A673 (cell line): ENCODE measurements around the gene CTNNA1. TPM values are rescaled to one million over a fixed set of nuclear protein-coding genes. Genes with fewer than 3 reads are reported as not detected.
"Not testable (repeated sequence)": the region's sequence is repeated elsewhere in the genome, so short reads cannot be mapped to it uniquely, and the experiment has no call there.

ENCODE experiments used
- BruUV-seq: library from RNA; stranded (reverse); fragments of 400-500 nt; replicated peaks from 2 replicates; lab custom pipeline; 2021; lab: Mats Ljungman, UMichigan
- CTCF ChIA-PET: fragments of 300-600 bp; sonication (Branson Sonifier 250); formaldehyde crosslinking; loops from one replicate; lab custom pipeline; 2022; ENCODE audit warnings: antibody characterized with exemption; lab: Charles Lee
- POLR2A ChIA-PET: fragments of 300-600 bp; sonication (Branson Sonifier 250); formaldehyde crosslinking; loops from one replicate; lab custom pipeline; 2022; ENCODE audit warnings: antibody characterized with exemption; ENCODE audit not compliant: low non-redundant PET; lab: Charles Lee
- DNase-seq: peaks from one replicate; pipeline ENCODE4 v3.0.0-alpha.2; 2015; ENCODE audit warnings: low spot score
- H3K27ac ChIP-seq: fragments of 200-600 bp; sonication (generic); 2 replicates; pipeline ENCODE4 v1.5.1; 2016; ENCODE audit warnings: mixed run types, low read depth, mild to moderate bottlenecking, mixed read lengths, antibody characterized with exemption, low read length; ENCODE audit not compliant: poor library complexity, severe bottlenecking
- H3K27me3 ChIP-seq: fragments of 200-600 bp; sonication (generic); replicated peaks from 2 replicates; pipeline ENCODE4 v1.6.1; 2017; ENCODE audit warnings: mixed run types, low read depth, mild to moderate bottlenecking, mixed read lengths, antibody characterized with exemption, low read length; ENCODE audit not compliant: insufficient read depth, poor library complexity
- H3K36me3 ChIP-seq: fragments of 200-600 bp; sonication (generic); 2 replicates; pipeline ENCODE4 v1.6.1; 2016; ENCODE audit warnings: mixed run types, mild to moderate bottlenecking, mixed read lengths, antibody characterized with exemption, low read length; ENCODE audit not compliant: insufficient read depth, poor library complexity, severe bottlenecking
- H3K4me1 ChIP-seq: fragments of 200-600 bp; sonication (generic); 2 replicates; pipeline ENCODE4 v1.6.1; 2017; ENCODE audit warnings: mixed run types, mild to moderate bottlenecking, mixed read lengths, antibody characterized with exemption, low read length; ENCODE audit not compliant: insufficient read depth, poor library complexity, severe bottlenecking
- H3K4me3 ChIP-seq: fragments of 200-600 bp; sonication (generic); 2 replicates; pipeline ENCODE4 v1.5.1; 2016; ENCODE audit warnings: low read depth, mixed run types, mild to moderate bottlenecking, mixed read lengths, low read length; ENCODE audit not compliant: poor library complexity, severe bottlenecking
- H3K9me3 ChIP-seq: fragments of 200-600 bp; sonication (generic); 2 replicates; pipeline ENCODE4 v1.6.1; 2016; ENCODE audit warnings: mixed run types, low read depth, mild to moderate bottlenecking, mixed read lengths, antibody characterized with exemption, low read length; ENCODE audit not compliant: poor library complexity, severe bottlenecking
- CTCF ChIP-seq: fragments of 300-800, 200-600 bp; sonication (generic); conservative IDR thresholded peaks from 2 replicates; pipeline ENCODE4 v1.5.1; 2017; ENCODE audit warnings: low read depth, mild to moderate bottlenecking, antibody characterized with exemption, low read length, moderate library complexity, mixed read lengths
- EZH2 ChIP-seq: fragments of 200-600 bp; sonication (generic); IDR thresholded peaks from 2 replicates; pipeline ENCODE4 v1.6.1; 2017; ENCODE audit warnings: borderline replicate concordance, low read depth, mild to moderate bottlenecking, mixed read lengths, antibody characterized with exemption, low read length; ENCODE audit not compliant: poor library complexity, severe bottlenecking
- intact Hi-C: fragments of 100-400 bp; cut with micrococcal nuclease; formaldehyde crosslinking; loops from one replicate; pipeline ENCODE4 v1.10.0; 2022; ENCODE audit not compliant: unreplicated experiment
- total RNA-seq: library from RNA; stranded (reverse); gene quantifications from 2 replicates; pipeline ENCODE4 v1.2.3, GENCODE V29; 2021

CTNNA1 gene
- total RNA-seq, 1 experiment from 2014 or later: 249 TPM

- POLR2A ChIA-PET, CTCF ChIA-PET, intact Hi-C loops: not testable (repeated sequence)
Measured at GRCh38 chr5:138761670-138762069, 8.4 kb downstream of the CTNNA1 start.

GRCh38 chr5:138762110-138762509, 8.9 kb downstream of the CTNNA1 start:
- POLR2A ChIA-PET: interaction anchor here (0.7 kb wide), 1 partner anchor 151 kb away, joined by 4 read pairs; no protein-coding TSS in a partner anchor
- intact Hi-C loops: no loop called here
- Histone ChIP-seq H3K9me3 (no peaks in the 10 kb centered on the region), H3K4me1 (no peaks in the 10 kb centered on the region), H3K36me3 (no peaks in the 10 kb centered on the region), H3K4me3 (no peak overlapping the region), H3K27me3 (no peaks in the 10 kb centered on the region), H3K27ac (no peak overlapping the region)
- no peak for TF ChIP-seq EZH2
- CTCF ChIA-PET: no interaction called here
- DNase-seq: no peak
- no TSS peak for BruUV-seq

More at GRCh38 chr5:138761670-138762069, 8.4 kb downstream of the CTNNA1 start:
- H3K27ac ChIP-seq, H3K36me3 ChIP-seq, H3K4me1 ChIP-seq, H3K9me3 ChIP-seq, DNase-seq, H3K4me3 ChIP-seq, H3K27me3 ChIP-seq, BruUV-seq: not testable (repeated sequence)

GRCh38 chr5:138763037-138763778, 10.0 kb downstream of the CTNNA1 start:
- ChIA-PET POLR2A (interaction anchor here (0.6 kb wide), 2 partner anchors 26 to 233 kb away, joined by 4 to 8 read pairs; no protein-coding TSS in a partner anchor), CTCF (no interaction called here)
- BruUV-seq: no TSS peak
- TF ChIP-seq EZH2 (no peak), CTCF (no peak)
- Histone ChIP-seq H3K4me1 (no peaks in the 10 kb centered on the region), H3K4me3 (no peak overlapping the region), H3K27ac (no peak overlapping the region), H3K27me3 (no peaks in the 10 kb centered on the region), H3K9me3 (no peaks in the 10 kb centered on the region), H3K36me3 (no peaks in the 10 kb centered on the region)
- intact Hi-C loops: no loop called here
- no peak for DNase-seq

GRCh38 chr5:138770291-138770690, 17.1 kb downstream of the CTNNA1 start:
- Histone ChIP-seq H3K4me3 (no peak overlapping the region), H3K4me1 (peaks cover 4% of the 10 kb centered on the region), H3K27ac (no peak overlapping the region), H3K36me3 (no peaks in the 10 kb centered on the region), H3K9me3 (no peaks in the 10 kb centered on the region), H3K27me3 (no peaks in the 10 kb centered on the region)
- intact Hi-C loops: no loop called here
- BruUV-seq: no TSS peak
- CTCF ChIA-PET: no interaction called here
- POLR2A ChIA-PET: no interaction called here
- DNase-seq: no peak
- TF ChIP-seq EZH2: no peak
- TF ChIP-seq CTCF: no peak
